ENCODE measurements around the gene CHST15. TPM values are rescaled to one million over a fixed set of nuclear protein-coding genes. Genes with fewer than 3 reads are reported as not detected.

Gene CHST15
- total RNA-seq, 1 donor from 2014 or later = 148 TPM

- H3K9me3 Mint-ChIP-seq (ENCODE audit: unreplicated experiment) = no peaks in the 10 kb centered on the region
- peaks cover 21% of the 10 kb centered on the region for H3K36me3 Mint-ChIP-seq (ENCODE audit: low read depth, unreplicated experiment)
- no peak for DNase-seq (ENCODE audit: low spot score)
- H3K4me3 Mint-ChIP-seq (ENCODE audit: unreplicated experiment) = peak overlapping the region; percentile 3
- peaks cover 64% of the 10 kb centered on the region for H3K4me1 Mint-ChIP-seq (ENCODE audit: unreplicated experiment)
- H3K27me3 Mint-ChIP-seq (ENCODE audit: unreplicated experiment) = peaks cover 10% of the 10 kb centered on the region
- no peak overlapping the region for H3K27ac Mint-ChIP-seq (ENCODE audit: unreplicated experiment)
- TF ChIP-seq, protein P1, sequence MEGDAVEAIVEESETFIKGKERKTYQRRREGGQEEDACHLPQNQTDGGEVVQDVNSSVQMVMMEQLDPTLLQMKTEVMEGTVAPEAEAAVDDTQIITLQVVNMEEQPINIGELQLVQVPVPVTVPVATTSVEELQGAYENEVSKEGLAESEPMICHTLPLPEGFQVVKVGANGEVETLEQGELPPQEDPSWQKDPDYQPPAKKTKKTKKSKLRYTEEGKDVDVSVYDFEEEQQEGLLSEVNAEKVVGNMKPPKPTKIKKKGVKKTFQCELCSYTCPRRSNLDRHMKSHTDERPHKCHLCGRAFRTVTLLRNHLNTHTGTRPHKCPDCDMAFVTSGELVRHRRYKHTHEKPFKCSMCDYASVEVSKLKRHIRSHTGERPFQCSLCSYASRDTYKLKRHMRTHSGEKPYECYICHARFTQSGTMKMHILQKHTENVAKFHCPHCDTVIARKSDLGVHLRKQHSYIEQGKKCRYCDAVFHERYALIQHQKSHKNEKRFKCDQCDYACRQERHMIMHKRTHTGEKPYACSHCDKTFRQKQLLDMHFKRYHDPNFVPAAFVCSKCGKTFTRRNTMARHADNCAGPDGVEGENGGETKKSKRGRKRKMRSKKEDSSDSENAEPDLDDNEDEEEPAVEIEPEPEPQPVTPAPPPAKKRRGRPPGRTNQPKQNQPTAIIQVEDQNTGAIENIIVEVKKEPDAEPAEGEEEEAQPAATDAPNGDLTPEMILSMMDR (IDR thresholded peaks at IDR 0.05; ENCODE audit: unreplicated experiment) = no peak
Measured at GRCh38 chr10:124083740-124084397, 9.5 kb downstream of the CHST15 start.

DNA sequence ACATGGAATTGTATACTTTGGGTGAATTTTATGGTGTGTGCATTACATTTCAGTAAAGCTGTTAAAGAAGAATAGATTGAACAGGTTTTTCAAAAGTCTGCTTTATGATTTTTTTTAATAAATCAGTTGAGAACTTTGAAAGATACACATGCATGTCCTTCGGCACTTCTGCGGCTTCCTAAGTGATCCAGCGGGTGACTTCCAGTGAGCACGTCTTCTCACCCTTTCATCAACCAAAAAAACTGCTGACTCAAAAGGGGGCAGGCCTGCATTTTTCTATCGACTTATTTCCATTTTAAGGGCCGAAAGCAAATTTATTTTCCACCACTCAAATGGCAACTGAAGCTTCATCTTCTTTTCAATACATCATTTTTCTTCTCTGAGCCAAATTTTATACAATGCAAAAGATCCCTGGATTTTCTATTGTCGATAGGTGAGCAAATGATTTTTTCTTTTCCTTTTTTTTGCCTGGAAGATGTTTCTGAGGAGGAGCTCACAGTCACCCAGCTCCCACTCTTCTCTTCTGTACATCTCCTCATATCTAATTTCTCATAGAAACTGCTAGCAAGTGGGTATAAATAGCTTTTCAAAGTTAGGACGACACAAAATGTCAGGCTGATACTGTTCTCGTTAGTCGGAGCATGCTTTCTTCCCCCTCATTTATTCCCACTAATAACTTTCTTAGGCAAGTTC lies 10.2 kb downstream of the CHST15 start:
- H3K4me1 Mint-ChIP-seq (ENCODE audit: unreplicated experiment) = peaks cover 57% of the 10 kb centered on the region
- no peak for DNase-seq (ENCODE audit: low spot score)

DNA sequence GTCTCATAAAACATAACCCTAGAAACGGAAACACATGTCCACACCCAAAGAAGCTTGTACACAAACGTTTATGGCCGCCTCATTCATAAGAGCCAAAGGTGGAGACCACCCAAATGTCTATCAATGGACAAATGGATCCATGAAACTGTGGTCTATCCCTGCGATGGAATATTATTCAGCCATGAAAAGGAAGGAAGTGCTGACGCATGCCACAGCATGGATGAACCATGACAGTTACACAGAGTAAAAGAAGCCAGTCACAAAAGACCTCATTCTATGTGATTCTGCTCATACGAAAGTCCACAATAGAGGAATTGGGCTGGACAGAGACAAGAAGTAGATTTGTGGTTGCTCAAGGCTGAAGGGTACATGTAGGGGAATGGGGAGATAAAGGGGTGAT lies 10.8 kb downstream of the CHST15 start:
- DNase-seq (ENCODE audit: low spot score) = no peak
- Mint-ChIP-seq H3K9me3 (ENCODE audit: unreplicated experiment) (no peaks in the 10 kb centered on the region), H3K4me1 (ENCODE audit: unreplicated experiment) (peaks cover 56% of the 10 kb centered on the region), H3K27me3 (ENCODE audit: unreplicated experiment) (peaks cover 6% of the 10 kb centered on the region), H3K4me3 (ENCODE audit: unreplicated experiment) (peak overlapping the region; percentile 23), H3K27ac (ENCODE audit: unreplicated experiment) (no peak overlapping the region), H3K36me3 (ENCODE audit: low read depth, unreplicated experiment) (peaks cover 14% of the 10 kb centered on the region)
- TF ChIP-seq, protein P1 (IDR thresholded peaks at IDR 0.05; ENCODE audit: unreplicated experiment) = no peak

More for the DNA sequence above, 10.2 kb downstream of the CHST15 start:
- Mint-ChIP-seq H3K4me3 (ENCODE audit: unreplicated experiment) (peak overlapping the region; percentile 23), H3K36me3 (ENCODE audit: low read depth, unreplicated experiment) (peaks cover 15% of the 10 kb centered on the region), H3K9me3 (ENCODE audit: unreplicated experiment) (no peaks in the 10 kb centered on the region), H3K27ac (ENCODE audit: unreplicated experiment) (no peak overlapping the region), H3K27me3 (ENCODE audit: unreplicated experiment) (peaks cover 7% of the 10 kb centered on the region)
- TF ChIP-seq, protein P1 (IDR thresholded peaks at IDR 0.05; ENCODE audit: unreplicated experiment) = no peak

- DNase-seq (ENCODE audit: low spot score) = no peak
Measured at GRCh38 chr10:124081547-124082140, 11.8 kb downstream of the CHST15 start.

More at GRCh38 chr10:124081547-124082140, 11.8 kb downstream of the CHST15 start:
- H3K27me3 Mint-ChIP-seq (ENCODE audit: unreplicated experiment) = peaks cover 5% of the 10 kb centered on the region
- no peak overlapping the region for H3K4me3 Mint-ChIP-seq (ENCODE audit: unreplicated experiment)
- H3K4me1 Mint-ChIP-seq (ENCODE audit: unreplicated experiment) = peaks cover 56% of the 10 kb centered on the region
- no peaks in the 10 kb centered on the region for H3K9me3 Mint-ChIP-seq (ENCODE audit: unreplicated experiment)
- TF ChIP-seq, protein P1 (IDR thresholded peaks at IDR 0.05; ENCODE audit: unreplicated experiment) = no peak
- no peak overlapping the region for H3K27ac Mint-ChIP-seq (ENCODE audit: unreplicated experiment)
- peaks cover 14% of the 10 kb centered on the region for H3K36me3 Mint-ChIP-seq (ENCODE audit: low read depth, unreplicated experiment)

Measured in endothelial cell (in vitro differentiated cells).